HT-29 (cell line): ENCODE measurements around the gene ZSWIM3. TPM values are rescaled to one million over a fixed set of nuclear protein-coding genes. Genes with fewer than 3 reads are reported as not detected.
"Not testable (repeated sequence)": the region's sequence is repeated elsewhere in the genome, so short reads cannot be mapped to it uniquely, and the experiment has no call there.

Source experiments
- DNase-seq: peaks from one replicate; pipeline ENCODE4 v3.0.0-alpha.2; 2015; ENCODE audit warnings: low spot score
- total RNA-seq: library from RNA; depleted of rRNA; stranded (reverse); fragments of >200 nt; shearing (Covaris generic); gene quantifications from 2 replicates; pipeline ENCODE4 v1.2.3, GENCODE V29; 2014; rRNA removed

The ZSWIM3 gene
- total RNA-seq, result 2.3 and 2.9 TPM in 2 replicates

DNA sequence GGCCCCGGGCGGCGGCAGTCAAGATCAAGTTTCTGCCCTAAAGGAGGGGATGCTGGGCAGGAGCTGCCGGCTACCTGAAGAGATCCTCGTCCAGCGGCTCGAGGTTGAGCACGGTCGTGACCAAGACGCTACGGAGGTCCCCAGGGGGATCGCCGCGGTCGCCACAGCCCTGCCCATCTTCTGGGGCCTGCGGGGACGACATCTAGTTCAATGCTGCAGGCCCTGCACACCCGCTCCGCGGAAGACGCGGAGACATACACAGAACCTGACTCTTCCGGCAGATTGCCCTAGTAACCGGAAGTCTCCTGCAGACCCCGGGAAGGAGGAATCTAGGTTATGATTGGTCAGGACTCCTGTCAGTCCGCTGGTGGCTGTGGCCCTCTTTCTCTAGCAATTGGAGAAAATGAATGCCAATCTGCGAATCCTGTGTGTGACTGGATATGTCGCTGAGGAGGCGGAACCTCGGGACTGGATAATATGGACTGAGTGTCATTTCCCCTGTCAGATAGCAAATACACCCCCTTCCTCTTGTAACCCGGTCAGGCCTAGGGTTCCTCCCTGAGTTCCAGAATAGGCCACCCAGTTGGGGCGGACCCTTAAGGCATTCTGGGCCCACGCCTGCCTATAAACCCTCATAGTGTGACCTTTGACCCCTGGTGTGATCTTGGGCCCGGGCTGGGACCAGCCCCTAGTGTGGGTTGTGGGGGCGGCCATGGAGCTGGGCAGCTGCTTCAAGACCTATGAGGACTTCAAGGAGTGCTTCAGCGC lies at the start of gene ZSWIM3, which contains the start of gene ACOT8:
TSS of gene ZSWIM3 (plus strand) at position 501 of the 768 bp plus-strand sequence. CDS start at position 713, 212 bp downstream.
TSS of gene ACOT8 (minus strand) at position 279 of the 768 bp plus-strand sequence. CDS start at position 202, 77 bp downstream.
- DNase-seq, result peak; percentile 100

DNA sequence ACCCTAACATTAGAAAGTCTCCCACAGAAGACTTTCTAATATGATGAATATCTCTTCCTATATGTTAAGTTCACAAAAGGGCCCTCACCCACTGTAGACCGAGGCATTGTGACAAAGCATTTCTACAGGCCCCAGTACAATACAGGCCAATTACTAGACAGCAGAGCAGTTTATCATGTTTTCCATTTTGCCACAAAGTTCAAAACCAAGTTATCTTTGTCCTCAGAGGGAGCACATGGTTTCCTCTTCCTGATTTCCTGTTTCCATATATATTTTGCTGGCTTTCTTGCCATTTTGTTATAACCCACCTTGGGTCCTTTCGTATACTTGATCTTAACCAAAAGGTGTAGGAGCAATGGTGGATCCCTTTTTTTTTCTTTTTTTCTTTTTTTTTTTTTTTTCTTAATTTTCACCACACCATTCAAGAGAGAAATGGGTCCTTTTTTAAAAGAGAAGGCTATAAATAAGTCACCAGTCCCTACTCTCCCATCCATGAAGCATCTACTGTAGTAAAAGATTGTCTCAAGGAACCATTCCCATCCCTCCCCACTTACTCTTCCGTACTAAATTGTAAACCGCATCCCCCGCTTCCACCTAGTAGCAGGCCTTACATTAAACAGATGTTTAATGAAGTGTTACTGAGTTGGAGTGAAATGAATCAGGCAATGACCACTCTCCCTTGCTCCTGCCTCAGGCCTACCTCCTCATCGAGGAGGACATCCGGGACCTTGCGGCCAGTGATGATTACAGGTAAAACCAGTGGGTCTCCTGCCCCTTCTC lies 47.0 kb upstream of the ZSWIM3 start:
- DNase-seq, result no peak

DNA sequence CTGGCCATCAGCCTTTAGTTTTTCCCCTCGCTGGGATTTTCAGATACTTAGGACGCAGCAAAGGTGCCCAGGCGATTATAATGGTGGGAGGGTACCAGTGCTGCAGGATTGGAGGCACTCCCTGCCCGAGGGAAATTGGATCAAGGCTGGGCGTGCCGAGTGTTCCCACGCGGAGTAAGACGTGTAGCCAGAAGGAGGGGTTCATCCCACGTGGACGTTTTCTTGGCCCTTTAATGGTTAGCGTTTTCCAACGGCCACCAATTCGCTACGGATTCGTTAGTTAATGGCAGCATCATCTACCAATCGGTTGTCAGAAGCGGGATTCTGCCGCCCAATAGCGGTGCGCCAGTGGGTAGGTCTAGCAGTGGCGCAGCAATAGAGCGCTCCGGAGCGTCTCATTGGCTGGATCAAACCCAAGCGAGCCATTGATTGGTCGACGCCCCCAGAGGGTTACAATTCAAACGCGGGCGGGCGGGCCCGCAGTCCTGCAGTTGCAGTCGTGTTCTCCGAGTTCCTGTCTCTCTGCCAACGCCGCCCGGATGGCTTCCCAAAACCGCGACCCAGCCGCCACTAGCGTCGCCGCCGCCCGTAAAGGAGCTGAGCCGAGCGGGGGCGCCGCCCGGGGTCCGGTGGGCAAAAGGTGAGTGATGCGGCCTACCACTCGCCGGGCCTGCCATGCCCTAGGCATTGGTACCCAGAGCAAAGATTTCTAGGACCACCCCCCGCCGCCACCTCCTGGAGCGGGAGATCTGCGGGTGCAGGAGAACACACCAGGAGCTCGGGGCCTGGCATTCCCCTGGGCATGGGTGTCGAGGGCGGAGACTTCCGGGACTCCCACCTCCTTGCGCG lies 45.0 kb upstream of the ZSWIM3 start, which contains the start of gene UBE2C:
TSS of gene UBE2C (plus strand) at position 488 of the 849 bp plus-strand sequence. CDS start at position 540, 52 bp downstream.
- DNase-seq, result peak; percentile 100

GRCh38 chr20:45813006-45813340 lies 44.4 kb upstream of the ZSWIM3 start:
- DNase-seq, result no peak

DNA sequence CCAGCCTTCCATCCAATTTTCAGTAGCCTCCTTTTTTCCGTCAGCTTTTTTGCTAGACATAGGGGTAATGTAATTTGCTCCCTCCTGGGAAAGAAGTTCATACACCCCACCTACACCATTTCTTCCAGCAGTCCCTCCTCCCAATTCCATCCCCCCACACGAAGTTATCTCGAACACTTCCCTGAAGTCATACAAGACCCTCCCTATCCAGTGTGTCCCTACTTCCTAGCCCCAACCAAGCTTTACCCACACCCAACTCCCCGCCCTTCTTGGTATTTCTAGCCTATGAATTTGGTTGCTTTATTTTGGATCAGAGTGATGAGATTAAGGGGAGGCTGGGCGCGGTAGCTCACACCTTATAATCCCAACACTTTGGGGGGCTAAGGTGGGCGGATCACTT lies 43.9 kb upstream of the ZSWIM3 start:
- no peak for DNase-seq

DNA sequence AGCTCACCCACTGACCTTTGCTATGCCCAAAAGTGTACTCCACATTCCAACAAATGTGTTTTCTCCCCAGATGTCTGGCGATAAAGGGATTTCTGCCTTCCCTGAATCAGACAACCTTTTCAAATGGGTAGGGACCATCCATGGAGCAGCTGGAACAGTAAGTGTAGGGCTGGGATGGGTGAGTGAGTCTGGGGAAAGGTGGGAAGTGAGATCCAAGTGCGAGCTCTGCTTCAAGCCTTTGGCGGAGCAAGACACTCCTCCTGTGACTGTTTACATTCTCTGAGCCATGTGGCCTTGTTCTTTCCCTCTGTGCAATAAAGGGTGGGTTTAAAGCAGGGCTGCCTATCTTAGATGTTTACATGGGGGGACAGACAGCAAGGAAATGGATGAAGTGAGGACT lies 43.1 kb upstream of the ZSWIM3 start:
- no peak for DNase-seq

DNA sequence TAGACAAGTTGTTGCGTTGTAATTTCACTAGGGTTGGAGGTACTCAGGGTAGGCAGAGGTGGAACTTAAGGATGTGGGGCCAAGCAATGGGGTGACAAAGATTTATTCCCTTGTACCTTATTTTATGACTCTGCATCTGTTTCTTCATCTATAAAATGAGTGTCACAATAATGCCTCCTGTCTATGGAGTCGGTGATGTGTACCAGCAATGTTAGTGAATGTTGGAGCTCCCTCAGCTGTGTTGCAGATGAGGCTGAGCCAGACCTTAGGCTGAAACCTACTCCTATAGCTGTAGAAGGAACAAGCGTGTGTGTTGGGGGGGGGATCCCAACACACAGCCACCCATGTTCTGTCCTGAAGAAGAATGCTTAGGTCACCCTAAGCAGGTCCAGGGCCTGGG lies 40.5 kb upstream of the ZSWIM3 start:
- DNase-seq, result no peak

DNA sequence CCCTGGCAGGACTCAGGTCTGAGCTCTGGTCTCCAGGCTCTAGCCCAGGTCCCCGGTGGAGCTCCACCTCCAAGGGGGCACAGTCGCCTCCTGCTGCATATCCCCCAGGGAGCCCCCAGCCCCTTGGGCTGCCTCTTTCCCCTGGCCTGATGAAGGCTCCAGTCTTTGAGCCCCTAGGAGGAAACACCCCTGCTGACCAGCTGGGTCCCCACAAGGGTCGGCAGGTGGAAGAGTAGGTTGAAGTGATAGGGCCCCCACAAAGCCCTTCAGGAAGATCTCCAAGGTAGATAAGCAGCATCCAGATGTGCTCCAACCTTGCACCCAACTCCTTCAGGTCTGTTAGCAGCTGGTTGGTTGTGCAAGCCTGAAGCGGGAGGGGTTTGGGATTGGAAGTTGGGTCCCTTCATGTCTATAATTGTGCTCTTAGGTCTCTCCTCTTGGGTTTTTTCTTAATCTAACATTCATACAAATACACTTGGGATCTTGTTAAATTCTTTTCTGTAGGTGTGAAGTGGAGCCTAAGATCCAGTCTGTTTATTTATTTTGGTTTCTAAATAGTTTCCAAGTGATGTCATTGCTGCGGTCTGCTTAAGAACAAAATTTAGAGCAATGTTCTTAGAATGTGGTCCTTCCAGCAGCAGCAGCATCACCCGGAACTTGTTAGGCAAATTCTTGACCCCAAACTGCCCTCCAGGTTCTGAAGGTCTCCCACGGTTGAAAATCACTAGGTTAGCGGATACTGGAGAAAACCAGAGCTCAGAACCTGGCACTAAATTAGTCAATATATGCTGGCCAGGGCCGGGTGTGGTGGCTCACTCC lies 39.8 kb upstream of the ZSWIM3 start:
- DNase-seq, result peak; percentile 37

- DNase-seq, result no peak
Observed at GRCh38 chr20:45818239-45818638, 39.2 kb upstream of the ZSWIM3 start.

- DNase-seq, result no peak
Observed at GRCh38 chr20:45819466-45819865, 37.9 kb upstream of the ZSWIM3 start.

DNA sequence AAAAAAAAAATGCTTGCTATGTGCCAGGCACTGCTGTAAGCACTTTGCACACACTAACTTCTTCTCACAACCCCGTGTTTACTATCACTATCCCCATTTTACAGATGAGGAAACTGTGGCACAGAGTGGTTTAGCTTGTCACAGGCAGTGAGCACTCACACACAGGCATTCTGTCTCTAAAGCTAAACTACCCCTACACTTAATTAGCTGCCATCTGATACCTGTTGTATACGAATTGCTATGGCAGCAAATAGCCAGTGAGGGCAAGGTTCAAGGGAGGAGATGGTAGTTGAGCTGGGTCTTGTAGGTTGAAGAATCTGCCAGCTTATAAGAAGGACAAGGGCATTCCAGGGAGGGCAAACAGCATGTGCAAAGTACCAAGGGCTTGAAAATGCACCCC lies 35.5 kb upstream of the ZSWIM3 start:
- peak; percentile 68 for DNase-seq

DNA sequence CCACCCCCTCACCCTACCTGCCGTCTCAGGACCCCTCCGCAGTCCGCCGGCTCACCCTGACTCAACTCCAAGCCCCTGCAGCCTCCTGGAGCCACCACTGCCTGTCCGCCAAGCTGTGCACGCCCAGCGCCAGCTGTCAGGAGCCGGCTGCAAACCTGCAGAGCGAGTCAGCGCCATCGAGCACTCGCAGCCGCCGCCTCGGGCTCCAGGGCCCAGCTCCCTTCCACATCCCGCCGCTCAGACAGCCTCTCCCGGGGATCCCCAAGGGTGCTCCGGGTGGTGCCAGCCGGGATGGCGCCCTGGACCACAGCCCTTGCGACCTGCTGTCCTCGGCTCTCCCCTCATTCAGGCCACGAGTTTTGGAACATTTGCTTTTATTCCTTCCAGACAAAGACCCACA lies 34.6 kb upstream of the ZSWIM3 start:
- DNase-seq, result peak; percentile 56

DNA sequence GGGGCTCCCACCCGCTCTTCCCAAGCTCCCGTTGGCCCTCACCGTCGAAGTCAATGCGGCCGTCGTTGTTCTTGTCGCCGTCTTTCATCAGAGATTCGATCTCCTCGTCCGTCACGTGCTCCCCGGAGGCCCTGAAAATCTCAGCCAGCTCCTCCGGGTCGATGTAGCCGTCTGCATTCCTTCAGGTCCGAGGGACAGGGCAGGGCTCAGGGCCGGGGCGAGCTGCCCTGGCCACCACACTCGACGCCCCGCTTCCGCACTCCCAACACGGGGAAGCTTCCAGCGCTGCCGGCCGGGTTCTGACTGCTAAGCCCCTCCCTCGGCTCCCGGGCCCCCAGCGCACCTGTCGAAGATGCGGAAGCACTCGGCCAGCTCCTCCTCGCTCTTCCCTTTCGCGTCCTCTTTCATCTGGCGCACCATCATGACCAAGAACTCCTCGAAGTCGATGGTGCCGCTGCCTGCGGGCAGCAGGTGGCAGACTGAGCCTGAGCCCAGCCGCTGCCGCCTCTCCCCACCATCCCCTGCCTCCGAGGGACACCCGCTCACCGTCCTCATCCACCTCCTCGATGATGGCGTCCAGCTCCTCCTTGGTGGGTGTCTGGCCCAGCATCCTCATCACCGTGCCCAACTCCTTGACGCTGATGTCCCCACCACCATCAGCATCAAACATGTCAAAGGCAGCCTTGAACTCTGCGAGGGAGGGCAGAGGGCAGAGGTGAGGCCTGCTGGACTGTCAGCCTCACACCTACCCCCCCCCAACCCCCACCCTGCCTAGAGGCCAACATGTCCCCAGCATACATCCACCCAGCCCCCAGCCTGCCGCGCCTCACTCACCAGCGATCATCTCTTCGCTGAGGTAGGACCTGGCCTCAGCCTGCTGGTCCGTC lies 33.2 kb upstream of the ZSWIM3 start:
- peak; percentile 71 for DNase-seq

DNA sequence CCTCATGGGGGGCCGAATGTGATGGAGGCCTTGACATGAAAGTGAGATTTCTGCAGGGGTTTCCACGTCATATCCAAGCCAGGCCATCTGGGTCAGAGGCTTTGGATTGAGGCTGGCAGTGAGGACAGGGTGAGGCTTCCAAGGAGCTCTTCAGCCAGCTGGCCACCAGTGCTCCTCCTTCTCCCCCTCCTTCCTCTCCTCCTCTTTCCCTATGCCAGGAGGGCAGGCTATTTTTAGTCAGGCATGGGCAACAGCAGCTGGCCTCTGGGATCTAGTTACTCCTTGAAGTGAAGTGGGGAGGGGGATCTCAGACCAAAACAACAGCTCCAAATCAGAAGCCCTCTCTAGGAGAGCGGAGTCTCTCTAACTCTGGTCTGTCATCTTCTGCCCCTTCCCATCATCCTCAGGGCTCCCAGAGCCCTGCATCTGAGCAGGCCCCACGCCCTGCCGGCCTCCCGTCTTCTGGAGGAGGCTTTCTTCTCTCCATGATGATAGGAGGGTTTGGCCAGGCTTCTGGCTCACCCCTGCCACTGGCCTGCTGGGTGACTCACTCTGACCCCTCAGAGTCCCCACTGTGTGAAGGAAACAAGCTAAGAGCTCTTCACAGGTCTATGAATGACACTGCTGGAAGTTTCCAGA lies 30.9 kb upstream of the ZSWIM3 start:
- DNase-seq, result no peak

DNA sequence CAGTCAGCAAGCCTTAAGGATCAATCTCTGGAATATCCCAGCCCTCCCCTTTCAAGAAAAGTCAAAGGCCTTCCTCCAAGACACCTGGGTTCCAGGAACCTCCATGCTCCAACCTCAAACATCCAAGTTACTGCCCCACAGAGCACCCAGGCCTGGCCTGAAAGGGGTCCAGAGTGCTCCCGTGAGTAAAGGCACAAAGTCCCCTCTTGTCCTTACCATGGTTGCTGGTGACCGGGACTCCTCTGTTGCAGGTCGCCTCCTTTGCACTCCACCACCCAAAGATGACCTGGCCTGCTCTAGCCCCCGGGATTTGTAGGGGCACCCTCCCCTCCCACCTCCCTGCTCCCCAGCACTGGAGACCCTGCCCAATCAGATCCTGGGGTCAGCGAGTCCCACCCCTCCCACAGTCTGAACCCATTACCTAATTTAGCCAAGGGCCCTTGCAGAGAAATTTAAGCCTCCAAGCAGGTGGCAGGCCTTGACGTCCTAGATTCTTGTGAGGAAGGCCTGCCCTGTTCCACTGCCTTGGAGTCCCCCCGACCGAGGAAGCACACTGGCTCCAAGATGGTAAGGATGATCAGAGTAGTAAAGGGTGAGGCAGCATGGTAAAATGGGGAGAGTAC lies 30.3 kb upstream of the ZSWIM3 start, which contains the start of gene TNNC2:
TSS of gene TNNC2 (minus strand) at position 283 of the 623 bp plus-strand sequence. CDS start at position 219, 64 bp downstream.
- no peak for DNase-seq

GRCh38 chr20:45827712-45828111 lies 29.7 kb upstream of the ZSWIM3 start:
- no peak for DNase-seq

DNA sequence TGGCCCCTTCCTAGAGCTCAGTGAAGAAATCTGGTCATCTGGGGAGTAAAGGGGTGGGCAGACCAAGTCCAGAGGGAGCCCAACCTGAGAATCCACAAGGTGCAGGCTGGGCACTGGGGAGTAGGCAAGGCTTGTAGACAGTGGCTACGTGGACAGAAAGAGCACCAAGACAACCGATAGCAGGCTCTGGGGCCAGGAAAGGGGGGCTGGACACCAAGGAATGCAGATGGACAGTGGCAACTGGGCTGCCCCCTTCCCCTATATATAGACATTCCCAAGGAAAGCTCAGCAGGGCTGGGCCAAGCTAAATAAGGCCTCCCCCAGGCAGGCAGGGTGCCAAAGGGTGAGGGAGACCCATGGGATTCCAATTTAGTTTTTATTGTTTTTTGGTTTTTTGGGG lies 28.8 kb upstream of the ZSWIM3 start:
- no peak for DNase-seq

- DNase-seq, result not testable (repeated sequence)
Observed at GRCh38 chr20:45829673-45830106, 27.7 kb upstream of the ZSWIM3 start.

GRCh38 chr20:45832619-45833018 lies 24.8 kb upstream of the ZSWIM3 start:
- no peak for DNase-seq
